IgD-negative memory B cell (primary cell): Measurements from ENCODE around the gene PLOD1. TPM values are rescaled to one million over a fixed set of nuclear protein-coding genes. Genes with fewer than 3 reads are reported as not detected.
A peak's percentile ranks its signal among the peaks of the same experiment; 100 is the strongest.

Experiments used
- H3K27ac Mint-ChIP-seq, 3 donors: one replicate each; pipeline ENCODE4 v1.8.0; 2020 to 2022; ENCODE audit warnings: mild to moderate bottlenecking in 3 of 3, mixed read lengths in 3 of 3, moderate library complexity in 1 of 3
- H3K27me3 Mint-ChIP-seq: one replicate; pipeline ENCODE4 v1.8.0; 2021; ENCODE audit warnings: mixed read lengths
- H3K36me3 Mint-ChIP-seq: one replicate; pipeline ENCODE4 v1.8.0; 2020; ENCODE audit warnings: mild to moderate bottlenecking, mixed read lengths
- H3K4me1 Mint-ChIP-seq, 3 donors: one replicate each; pipeline ENCODE4 v1.8.0; 2020 to 2022; ENCODE audit warnings: mixed read lengths in 3 of 3, mild to moderate bottlenecking in 1 of 3
- H3K4me3 Mint-ChIP-seq, 4 donors: one replicate each; pipeline ENCODE4 v1.8.0; 2020 to 2022; ENCODE audit warnings: mild to moderate bottlenecking in 4 of 4, mixed read lengths in 4 of 4, moderate library complexity in 3 of 4
- H3K9me3 Mint-ChIP-seq, 3 donors: one replicate each; pipeline ENCODE4 v1.8.0; 2020 to 2021; ENCODE audit warnings: mixed read lengths in 3 of 3, mild to moderate bottlenecking in 1 of 3
- polyA plus RNA-seq: library from polyadenylated mRNA; unstranded; fragments of 300-500 nt; fragmentation: Illumina TruSeq; gene quantifications from one replicate; pipeline ENCODE4 v1.2.3, GENCODE V29; 2021

The PLOD1 gene
- polyA plus RNA-seq, 1 donor from 2014 or later: 6.5 TPM

GRCh38 chr1:11985851-11986250 is 51.3 kb downstream of the PLOD1 start:
- no peaks in the 10 kb centered on the region for H3K9me3 Mint-ChIP-seq
- H3K27me3 Mint-ChIP-seq: no peaks in the 10 kb centered on the region
- peak overlapping the region in 2 of 3 donors; percentile 31 to 45 for H3K27ac Mint-ChIP-seq
- H3K36me3 Mint-ChIP-seq: peaks cover 4% of the 10 kb centered on the region
- H3K4me3 Mint-ChIP-seq: peak overlapping the region in 1 of 4 donors; percentile 5
- H3K4me1 Mint-ChIP-seq: peaks cover 12 to 26% (median 22%) of the 10 kb centered on the region in 3 donors

GRCh38 chr1:11989669-11990068 is 55.2 kb downstream of the PLOD1 start:
- Mint-ChIP-seq H3K27ac (no peak overlapping the region), H3K27me3 (no peaks in the 10 kb centered on the region), H3K9me3 (no peaks in the 10 kb centered on the region), H3K4me3 (no peak overlapping the region), H3K36me3 (peaks cover 5% of the 10 kb centered on the region), H3K4me1 (peaks cover 0 to 11% (median 7%) of the 10 kb centered on the region in 3 donors)

- Mint-ChIP-seq H3K27me3 (no peaks in the 10 kb centered on the region), H3K4me1 (peaks cover 0 to 10% (median 4%) of the 10 kb centered on the region in 3 donors), H3K4me3 (peak overlapping the region in 1 of 4 donors; percentile 28), H3K27ac (peak overlapping the region in 1 of 3 donors; percentile 53), H3K36me3 (peaks cover 5% of the 10 kb centered on the region), H3K9me3 (no peaks in the 10 kb centered on the region)
Observed at GRCh38 chr1:11990303-11991032, 56.0 kb downstream of the PLOD1 start.

- no peak overlapping the region for H3K4me3 Mint-ChIP-seq
- H3K9me3 Mint-ChIP-seq: no peaks in the 10 kb centered on the region
- H3K27ac Mint-ChIP-seq: no peak overlapping the region
- peaks cover 7% of the 10 kb centered on the region for H3K36me3 Mint-ChIP-seq
- no peaks in the 10 kb centered on the region for H3K27me3 Mint-ChIP-seq
- peaks cover 0 to 3% (median 0%) of the 10 kb centered on the region in 3 donors for H3K4me1 Mint-ChIP-seq
Observed at GRCh38 chr1:11991969-11992676, 57.6 kb downstream of the PLOD1 start.

- no peak overlapping the region for H3K27ac Mint-ChIP-seq
- H3K36me3 Mint-ChIP-seq: peaks cover 5% of the 10 kb centered on the region
- H3K4me3 Mint-ChIP-seq: no peak overlapping the region
- no peaks in the 10 kb centered on the region for H3K4me1 Mint-ChIP-seq
- H3K9me3 Mint-ChIP-seq: no peaks in the 10 kb centered on the region
- no peaks in the 10 kb centered on the region for H3K27me3 Mint-ChIP-seq
Observed at GRCh38 chr1:11997081-11997850, 62.7 kb downstream of the PLOD1 start.

- Mint-ChIP-seq H3K27ac (peak overlapping the region in 1 of 3 donors; percentile 84), H3K4me3 (peak overlapping the region in 1 of 4 donors; percentile 8), H3K9me3 (no peaks in the 10 kb centered on the region), H3K4me1 (no peaks in the 10 kb centered on the region), H3K27me3 (no peaks in the 10 kb centered on the region), H3K36me3 (peaks cover 8% of the 10 kb centered on the region)
Observed at GRCh38 chr1:11998636-11999035, 64.1 kb downstream of the PLOD1 start.

- Mint-ChIP-seq H3K27me3 (no peaks in the 10 kb centered on the region), H3K36me3 (peaks cover 8% of the 10 kb centered on the region), H3K9me3 (no peaks in the 10 kb centered on the region), H3K27ac (no peak overlapping the region), H3K4me3 (no peak overlapping the region), H3K4me1 (no peaks in the 10 kb centered on the region)
Observed at GRCh38 chr1:11999236-11999635, 64.7 kb downstream of the PLOD1 start.

GRCh38 chr1:12001249-12001917 is 66.9 kb downstream of the PLOD1 start:
- Mint-ChIP-seq H3K36me3 (peaks cover 16% of the 10 kb centered on the region), H3K27ac (no peak overlapping the region), H3K9me3 (no peaks in the 10 kb centered on the region), H3K27me3 (no peaks in the 10 kb centered on the region), H3K4me3 (no peak overlapping the region), H3K4me1 (peaks cover 0 to 11% (median 6%) of the 10 kb centered on the region in 3 donors)

GRCh38 chr1:12001996-12002493 is 67.5 kb downstream of the PLOD1 start:
- Mint-ChIP-seq H3K36me3 (peaks cover 15% of the 10 kb centered on the region), H3K4me3 (no peak overlapping the region), H3K27ac (no peak overlapping the region), H3K4me1 (peaks cover 0 to 11% (median 6%) of the 10 kb centered on the region in 3 donors), H3K27me3 (no peaks in the 10 kb centered on the region), H3K9me3 (no peaks in the 10 kb centered on the region)

GRCh38 chr1:12003762-12004161 is 69.2 kb downstream of the PLOD1 start:
- peaks cover 15% of the 10 kb centered on the region for H3K36me3 Mint-ChIP-seq
- no peak overlapping the region for H3K27ac Mint-ChIP-seq
- peaks cover 0 to 11% (median 6%) of the 10 kb centered on the region in 3 donors for H3K4me1 Mint-ChIP-seq
- H3K27me3 Mint-ChIP-seq: no peaks in the 10 kb centered on the region
- H3K9me3 Mint-ChIP-seq: no peaks in the 10 kb centered on the region
- no peak overlapping the region for H3K4me3 Mint-ChIP-seq

- H3K9me3 Mint-ChIP-seq: no peaks in the 10 kb centered on the region
- no peaks in the 10 kb centered on the region for H3K27me3 Mint-ChIP-seq
- peaks cover 20% of the 10 kb centered on the region for H3K36me3 Mint-ChIP-seq
- H3K4me1 Mint-ChIP-seq: peaks cover 0 to 11% (median 6%) of the 10 kb centered on the region in 3 donors
- peak overlapping the region in 1 of 3 donors; percentile 86 for H3K27ac Mint-ChIP-seq
- no peak overlapping the region for H3K4me3 Mint-ChIP-seq
Observed at GRCh38 chr1:12005488-12006166, 71.1 kb downstream of the PLOD1 start.

GRCh38 chr1:12006167-12006921 is 71.8 kb downstream of the PLOD1 start:
- Mint-ChIP-seq H3K4me1 (peaks cover 0 to 11% (median 6%) of the 10 kb centered on the region in 3 donors), H3K27ac (peak overlapping the region in 2 of 3 donors; percentile 53 to 82), H3K4me3 (no peak overlapping the region), H3K36me3 (peaks cover 20% of the 10 kb centered on the region), H3K9me3 (no peaks in the 10 kb centered on the region), H3K27me3 (no peaks in the 10 kb centered on the region)

GRCh38 chr1:12007204-12007603 is 72.7 kb downstream of the PLOD1 start:
- no peaks in the 10 kb centered on the region for H3K9me3 Mint-ChIP-seq
- no peaks in the 10 kb centered on the region for H3K27me3 Mint-ChIP-seq
- H3K4me3 Mint-ChIP-seq: no peak overlapping the region
- H3K27ac Mint-ChIP-seq: no peak overlapping the region
- H3K4me1 Mint-ChIP-seq: peaks cover 0 to 11% (median 7%) of the 10 kb centered on the region in 3 donors
- peaks cover 20% of the 10 kb centered on the region for H3K36me3 Mint-ChIP-seq
